SU-DHL-6 (cell line): ENCODE results near the gene OSTN.

ENCODE experiments used
- CTCF ChIP-seq: fragments of 200-600 bp; sonication (generic); IDR thresholded peaks from one replicate; pipeline ENCODE4 v1.5.1; 2017; ENCODE audit warnings: antibody characterized with exemption, mild to moderate bottlenecking, low read length, moderate library complexity; ENCODE audit not compliant: insufficient read depth, poor library complexity, severe bottlenecking
- EZH2phosphoT487 ChIP-seq: fragments of 200-600 bp; sonication (generic), shearing (Covaris generic); conservative IDR thresholded peaks from 2 replicates; pipeline ENCODE4 v1.6.1; 2018; ENCODE audit warnings: mild to moderate bottlenecking, antibody characterized with exemption, low read length, moderate library complexity, mixed read lengths

GRCh38 chr3:191280111-191280510 is 81.1 kb downstream of the OSTN start:
- TF ChIP-seq CTCF (no peak), EZH2phosphoT487 (no peak)
